NCI-H82 (cell line): ENCODE measurements around the gene TTC24.
"Not testable (repeated sequence)": the region's sequence is repeated elsewhere in the genome, so short reads cannot be mapped to it uniquely, and the experiment has no call there.

Experiments used
- DNase-seq: peaks from one replicate; lab custom pipeline; 2025; lab: John Stamatoyannopoulos, UW

Gene TTC24

GRCh38 chr1:156579472-156579871, at the start of gene TTC24:
Gene TTC24, plus strand, starts transcription at chr1:156579723. Its CDS starts 1,642 bp downstream, at chr1:156581365.
- DNase-seq, result peak; percentile 93

GRCh38 chr1:156530006-156530405, 49.5 kb upstream of the TTC24 start:
- no peak for DNase-seq

DNA sequence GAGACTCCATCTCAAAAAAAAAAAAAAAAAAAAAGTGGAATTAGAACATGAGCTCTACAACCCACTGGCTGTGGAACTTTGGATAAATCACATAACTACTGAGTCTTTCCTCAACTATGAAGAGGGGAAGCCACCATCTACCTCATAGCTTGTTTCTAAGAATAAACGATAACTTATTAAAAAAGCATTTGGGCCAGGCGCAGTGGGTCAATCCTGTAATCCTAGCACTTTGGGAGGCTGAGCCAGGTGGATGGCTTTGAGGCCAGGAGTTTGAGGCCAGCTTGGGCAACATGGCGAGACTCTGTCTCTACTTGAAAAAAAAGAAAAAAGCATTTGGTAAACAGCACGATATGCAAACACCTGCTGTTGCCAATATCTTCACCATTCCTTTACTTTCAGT, 47.1 kb upstream of the TTC24 start:
- no peak for DNase-seq

DNA sequence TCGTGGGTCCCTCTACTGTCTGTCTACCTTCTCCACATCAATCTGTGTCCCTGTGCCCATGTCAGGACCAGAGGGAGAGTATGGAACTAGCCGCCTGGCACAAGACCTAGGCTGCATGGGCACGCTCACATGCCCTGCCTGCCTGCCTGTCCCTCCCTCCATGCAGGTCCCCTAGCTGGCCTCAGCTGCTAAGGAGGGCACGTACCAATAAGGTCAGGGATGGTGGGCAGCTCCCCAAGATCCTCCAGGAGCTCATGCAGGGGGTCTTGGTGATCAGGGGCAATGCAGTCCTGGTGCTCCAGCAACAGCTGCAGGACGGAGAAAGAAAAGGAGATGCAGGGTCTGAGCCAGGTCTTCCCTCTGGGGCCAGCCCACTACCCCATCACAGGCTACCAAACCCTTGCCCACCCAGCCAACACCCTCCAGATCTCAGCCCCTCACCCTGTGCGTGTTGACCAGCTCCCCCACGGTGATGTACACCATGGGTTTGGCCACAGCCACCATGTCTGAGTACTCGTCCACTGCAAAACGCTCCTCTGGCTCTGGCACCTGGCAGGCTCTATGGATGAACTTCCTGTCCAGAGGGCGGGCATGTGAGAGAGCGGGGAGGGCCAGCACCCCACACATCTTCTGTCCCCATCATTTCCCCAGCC, 45.8 kb upstream of the TTC24 start:
- DNase-seq, result no peak

GRCh38 chr1:156534424-156535060, 45.0 kb upstream of the TTC24 start:
- DNase-seq, result no peak

- DNase-seq, result no peak
Measured at GRCh38 chr1:156537027-156537426, 42.5 kb upstream of the TTC24 start.

- DNase-seq, result no peak
Measured at GRCh38 chr1:156538711-156539440, 40.6 kb upstream of the TTC24 start.

DNA sequence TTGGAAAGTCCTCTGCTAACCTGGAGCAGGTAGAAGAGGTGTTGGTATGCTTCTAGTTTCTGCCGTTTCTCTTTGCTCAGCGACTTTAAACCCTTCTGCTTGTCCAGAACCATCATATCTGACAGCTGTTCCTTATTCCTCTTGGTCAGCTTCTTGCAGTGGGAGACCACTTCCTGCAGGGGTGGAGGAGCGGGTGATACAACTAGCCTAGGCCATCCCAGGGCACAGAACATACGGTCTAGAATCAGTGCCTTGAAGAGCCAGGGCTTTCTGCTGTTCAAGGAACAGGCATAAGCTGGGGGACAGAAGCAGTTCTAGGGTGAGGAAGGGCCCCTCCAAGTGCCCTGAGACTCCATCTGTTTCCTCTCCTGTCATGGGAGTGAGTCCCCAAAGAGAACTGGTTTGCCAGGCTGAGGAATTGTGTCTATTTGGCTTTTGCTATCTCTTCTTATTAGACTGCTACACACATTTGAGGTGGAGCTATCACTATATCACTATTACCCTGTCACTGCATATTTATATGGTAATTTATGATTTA, 39.6 kb upstream of the TTC24 start:
- DNase-seq, result no peak

- no peak for DNase-seq
Measured at GRCh38 chr1:156540955-156541354, 38.6 kb upstream of the TTC24 start.

DNA sequence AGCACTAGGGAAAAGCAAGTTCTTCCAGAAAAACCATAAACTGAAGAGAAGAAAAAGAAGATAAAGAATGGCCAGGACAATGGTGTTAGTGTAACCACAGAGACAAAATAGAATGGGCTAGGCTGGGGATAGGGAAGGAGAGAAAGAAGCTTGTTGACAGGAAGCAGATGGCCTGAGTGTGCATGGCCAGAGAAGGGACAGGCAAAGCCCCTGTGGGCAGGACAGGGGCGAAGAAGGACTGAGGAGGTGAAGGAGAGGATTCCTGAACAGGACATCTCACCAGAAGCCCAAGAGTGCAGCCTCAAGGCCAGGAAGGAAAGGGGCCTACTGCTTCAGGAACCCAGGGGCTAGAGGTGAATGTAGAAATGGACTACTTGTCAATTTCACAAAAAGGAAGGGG, 36.5 kb upstream of the TTC24 start:
- DNase-seq, result no peak

- no peak for DNase-seq
Measured at GRCh38 chr1:156544592-156545102, 34.9 kb upstream of the TTC24 start.

DNA sequence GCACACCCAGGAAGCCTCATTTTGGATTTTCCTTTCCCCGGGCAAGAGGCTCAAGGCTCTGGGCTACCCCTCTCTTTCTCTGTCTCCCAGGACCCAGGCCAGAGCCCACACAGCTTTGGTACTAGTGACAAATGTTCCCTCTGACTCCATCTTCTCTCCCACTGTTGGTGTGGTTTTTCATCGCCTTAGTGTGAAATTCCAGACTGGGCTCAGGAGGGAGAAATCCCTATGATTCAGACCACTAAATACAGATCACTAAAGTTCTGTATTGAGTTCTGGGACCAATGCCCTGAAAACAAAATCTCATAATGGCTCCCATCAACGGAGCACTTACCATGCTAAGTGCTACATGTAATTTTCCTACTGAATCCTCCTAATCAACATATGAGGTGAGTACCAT, 33.3 kb upstream of the TTC24 start:
- DNase-seq, result no peak

GRCh38 chr1:156547434-156547833, 32.1 kb upstream of the TTC24 start:
- no peak for DNase-seq

- no peak for DNase-seq
Measured at GRCh38 chr1:156547982-156548381, 31.5 kb upstream of the TTC24 start.

GRCh38 chr1:156549390-156549789, 30.1 kb upstream of the TTC24 start:
- no peak for DNase-seq

- no peak for DNase-seq
Measured at GRCh38 chr1:156549831-156550230, 29.7 kb upstream of the TTC24 start.

- no peak for DNase-seq
Measured at GRCh38 chr1:156550346-156550745, 29.2 kb upstream of the TTC24 start.

GRCh38 chr1:156551066-156551643, 28.4 kb upstream of the TTC24 start:
- no peak for DNase-seq

- no peak for DNase-seq
Measured at GRCh38 chr1:156551869-156552268, 27.7 kb upstream of the TTC24 start.

GRCh38 chr1:156552518-156552917, 27.0 kb upstream of the TTC24 start:
- no peak for DNase-seq

DNA sequence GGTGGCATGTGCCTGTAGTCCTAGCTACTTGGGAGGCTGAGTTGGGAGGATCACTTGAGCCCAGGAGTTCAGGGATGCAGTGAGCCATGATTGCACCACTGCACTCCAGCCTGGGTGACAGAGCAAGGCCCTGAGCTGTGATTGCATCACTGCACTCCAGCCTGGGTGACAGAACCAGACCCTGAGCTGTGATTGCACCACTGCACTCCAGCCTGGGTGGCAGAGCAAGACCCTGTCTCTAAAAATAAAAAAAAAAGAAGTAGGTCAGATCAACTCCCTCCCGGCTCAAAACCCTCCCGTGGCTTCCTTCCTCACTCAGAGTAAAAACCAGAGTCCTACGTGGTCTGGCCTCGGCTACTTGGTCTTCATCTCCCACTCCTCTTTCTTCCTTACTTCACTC, 26.6 kb upstream of the TTC24 start:
- not testable (repeated sequence) for DNase-seq

- DNase-seq, result no peak
Measured at GRCh38 chr1:156553860-156554485, 25.6 kb upstream of the TTC24 start.
